ENCODE data around the gene LAMP1. TPM values are rescaled to one million over a fixed set of nuclear protein-coding genes. Genes with fewer than 3 reads are reported as not detected.
A peak's percentile ranks its signal among the peaks of the same experiment; 100 is the strongest.

LAMP1 gene
- total RNA-seq, 3 donors from 2014 or later (not counting 1 experiment from before 2014, with no cell fraction given), result 137 to 168 (median 159) TPM

GRCh38 chr13:113332615-113333014 lies 35.6 kb downstream of the LAMP1 start:
- TF ChIP-seq CTCF (IDR thresholded peaks at IDR 0.05), result no peak
- no peak overlapping the region for H3K27ac ChIP-seq (ENCODE audit: low read length)
- Mint-ChIP-seq H3K27ac (no peak overlapping the region), H3K36me3 (no peaks in the 10 kb centered on the region), H3K27me3 (ENCODE audit: low read depth in 2 of 2) (peaks cover 4 to 6% of the 10 kb centered on the region in 2 donors), H3K9me3 (no peaks in the 10 kb centered on the region), H3K4me3 (no peak overlapping the region), H3K4me1 (peaks cover 4 to 5% of the 10 kb centered on the region in 2 donors)
- H3K9me3 ChIP-seq (ENCODE audit: control insufficient read depth, insufficient read depth, low read length), result no peaks in the 10 kb centered on the region
- ATAC-seq, result peak in 1 of 3 donors; percentile 11
- peaks cover 7% of the 10 kb centered on the region for H3K4me1 ChIP-seq (ENCODE audit: control insufficient read depth, insufficient read depth, low read length)
- DNase-seq, result no peak
- H3K4me3 ChIP-seq (ENCODE audit: low read length), result no peak overlapping the region
- 95% methylated on average over 12 of the region's 12 CpGs for WGBS (ENCODE audit: insufficient coverage)
- H3K36me3 ChIP-seq (ENCODE audit: control insufficient read depth, insufficient read depth, low read length), result no peaks in the 10 kb centered on the region
- intact Hi-C loops (cut with micrococcal nuclease), result no loop called here
- H3K27me3 ChIP-seq (ENCODE audit: control insufficient read depth, insufficient read depth, low read length), result no peaks in the 10 kb centered on the region

- WGBS (ENCODE audit: insufficient coverage), result 82% methylated on average over 12 of the region's 14 CpGs
- no peaks in the 10 kb centered on the region for H3K27me3 ChIP-seq (ENCODE audit: control insufficient read depth, insufficient read depth, low read length)
- H3K4me3 Mint-ChIP-seq, result no peak overlapping the region
- no peaks in the 10 kb centered on the region for H3K36me3 Mint-ChIP-seq
- H3K27ac Mint-ChIP-seq, result no peak overlapping the region
- H3K9me3 ChIP-seq (ENCODE audit: control insufficient read depth, insufficient read depth, low read length), result no peaks in the 10 kb centered on the region
- peaks cover 7% of the 10 kb centered on the region for H3K4me1 ChIP-seq (ENCODE audit: control insufficient read depth, insufficient read depth, low read length)
- peaks cover 4 to 5% of the 10 kb centered on the region in 2 donors for H3K4me1 Mint-ChIP-seq
- H3K36me3 ChIP-seq (ENCODE audit: control insufficient read depth, insufficient read depth, low read length), result no peaks in the 10 kb centered on the region
- intact Hi-C loops (cut with micrococcal nuclease), result no loop called here
- DNase-seq (no peak), ATAC-seq (no peak)
- peaks cover 4 to 6% of the 10 kb centered on the region in 2 donors for H3K27me3 Mint-ChIP-seq (ENCODE audit: low read depth in 2 of 2)
- no peaks in the 10 kb centered on the region for H3K9me3 Mint-ChIP-seq
- no peak overlapping the region for H3K4me3 ChIP-seq (ENCODE audit: low read length)
- H3K27ac ChIP-seq (ENCODE audit: low read length), result no peak overlapping the region
- no peak for TF ChIP-seq CTCF (IDR thresholded peaks at IDR 0.05)
Measured at GRCh38 chr13:113333076-113333475, 36.0 kb downstream of the LAMP1 start.

- peaks cover 4 to 6% of the 10 kb centered on the region in 2 donors for H3K27me3 Mint-ChIP-seq (ENCODE audit: low read depth in 2 of 2)
- Histone ChIP-seq H3K27me3 (ENCODE audit: control insufficient read depth, insufficient read depth, low read length) (no peaks in the 10 kb centered on the region), H3K4me3 (ENCODE audit: low read length) (no peak overlapping the region), H3K9me3 (ENCODE audit: control insufficient read depth, insufficient read depth, low read length) (no peaks in the 10 kb centered on the region), H3K4me1 (ENCODE audit: control insufficient read depth, insufficient read depth, low read length) (no peaks in the 10 kb centered on the region), H3K27ac (ENCODE audit: low read length) (no peak overlapping the region), H3K36me3 (ENCODE audit: control insufficient read depth, insufficient read depth, low read length) (no peaks in the 10 kb centered on the region)
- no peaks in the 10 kb centered on the region for H3K36me3 Mint-ChIP-seq
- no peak for DNase-seq
- no peak overlapping the region for H3K27ac Mint-ChIP-seq
- ATAC-seq, result no peak
- H3K9me3 Mint-ChIP-seq, result no peaks in the 10 kb centered on the region
- intact Hi-C loops (cut with micrococcal nuclease), result no loop called here
- no peaks in the 10 kb centered on the region for H3K4me1 Mint-ChIP-seq
- no peak for TF ChIP-seq CTCF (IDR thresholded peaks at IDR 0.05)
- 74% methylated on average over 17 of the region's 17 CpGs for WGBS (ENCODE audit: insufficient coverage)
- no peak overlapping the region for H3K4me3 Mint-ChIP-seq
Measured at GRCh38 chr13:113337556-113337955, 40.5 kb downstream of the LAMP1 start.

GRCh38 chr13:113337976-113338375 lies 40.9 kb downstream of the LAMP1 start:
- ATAC-seq (no peak), DNase-seq (no peak)
- Histone ChIP-seq H3K4me3 (ENCODE audit: low read length) (no peak overlapping the region), H3K27me3 (ENCODE audit: control insufficient read depth, insufficient read depth, low read length) (no peaks in the 10 kb centered on the region), H3K36me3 (ENCODE audit: control insufficient read depth, insufficient read depth, low read length) (no peaks in the 10 kb centered on the region), H3K27ac (ENCODE audit: low read length) (no peak overlapping the region), H3K4me1 (ENCODE audit: control insufficient read depth, insufficient read depth, low read length) (no peaks in the 10 kb centered on the region), H3K9me3 (ENCODE audit: control insufficient read depth, insufficient read depth, low read length) (no peaks in the 10 kb centered on the region)
- 95% methylated on average over 20 of the region's 20 CpGs for WGBS (ENCODE audit: insufficient coverage)
- Mint-ChIP-seq H3K9me3 (no peaks in the 10 kb centered on the region), H3K4me3 (no peak overlapping the region), H3K27ac (no peak overlapping the region), H3K36me3 (no peaks in the 10 kb centered on the region), H3K27me3 (ENCODE audit: low read depth in 2 of 2) (peaks cover 4 to 6% of the 10 kb centered on the region in 2 donors), H3K4me1 (no peaks in the 10 kb centered on the region)
- intact Hi-C loops (cut with micrococcal nuclease), result no loop called here
- no peak for TF ChIP-seq CTCF (IDR thresholded peaks at IDR 0.05)

Measured in natural killer cell (primary cell).